ENCODE measurements around the gene SPECC1.

SPECC1 gene

GRCh38 chr17:20294120-20294519 lies 285.0 kb downstream of the SPECC1 start:
- TF ChIP-seq CTCF (IDR thresholded peaks at IDR 0.05; ENCODE audit: low read depth, low read length): no peak
- in situ Hi-C loops (cut with HindIII; ENCODE audit: low sequenced_read_pairs): no loop called here
- DNase-seq (ENCODE audit: low read depth, low spot score): no peak
- H3K4me3 ChIP-seq (ENCODE audit: low read depth, low read length): no peak overlapping the region

GRCh38 chr17:20299013-20299412 lies 289.9 kb downstream of the SPECC1 start:
- no peak for TF ChIP-seq CTCF (IDR thresholded peaks at IDR 0.05; ENCODE audit: low read depth, low read length)
- DNase-seq (ENCODE audit: low read depth, low spot score): no peak
- in situ Hi-C loops (cut with HindIII; ENCODE audit: low sequenced_read_pairs): no loop called here
- no peak overlapping the region for H3K4me3 ChIP-seq (ENCODE audit: low read depth, low read length)

- in situ Hi-C loops (cut with HindIII; ENCODE audit: low sequenced_read_pairs): no loop called here
- DNase-seq (ENCODE audit: low read depth, low spot score): peak; percentile 87
- no peak for TF ChIP-seq CTCF (IDR thresholded peaks at IDR 0.05; ENCODE audit: low read depth, low read length)
- no peak overlapping the region for H3K4me3 ChIP-seq (ENCODE audit: low read depth, low read length)
Observed at GRCh38 chr17:20300436-20300934, 291.3 kb downstream of the SPECC1 start.

- in situ Hi-C loops (cut with HindIII; ENCODE audit: low sequenced_read_pairs): no loop called here
- no peak for TF ChIP-seq CTCF (IDR thresholded peaks at IDR 0.05; ENCODE audit: low read depth, low read length)
- no peak overlapping the region for H3K4me3 ChIP-seq (ENCODE audit: low read depth, low read length)
- peak; percentile 31 for DNase-seq (ENCODE audit: low read depth, low spot score)
Observed at GRCh38 chr17:20302246-20302917, 293.2 kb downstream of the SPECC1 start.

- in situ Hi-C loops (cut with HindIII; ENCODE audit: low sequenced_read_pairs): no loop called here
- H3K4me3 ChIP-seq (ENCODE audit: low read depth, low read length): no peak overlapping the region
- DNase-seq (ENCODE audit: low read depth, low spot score): no peak
- TF ChIP-seq CTCF (IDR thresholded peaks at IDR 0.05; ENCODE audit: low read depth, low read length): no peak
Observed at GRCh38 chr17:20304961-20305360, 295.8 kb downstream of the SPECC1 start.

- no peak for TF ChIP-seq CTCF (IDR thresholded peaks at IDR 0.05; ENCODE audit: low read depth, low read length)
- H3K4me3 ChIP-seq (ENCODE audit: low read depth, low read length): no peak overlapping the region
- in situ Hi-C loops (cut with HindIII; ENCODE audit: low sequenced_read_pairs): no loop called here
- no peak for DNase-seq (ENCODE audit: low read depth, low spot score)
Observed at GRCh38 chr17:20306924-20307323, 297.8 kb downstream of the SPECC1 start.

All from astrocyte of the spinal cord (primary cell).